ENCODE results near the gene CLCN1. TPM values are rescaled to one million over a fixed set of nuclear protein-coding genes. Genes with fewer than 3 reads are reported as not detected.

The CLCN1 gene
- total RNA-seq, 2 donors from 2014 or later: 0.11 TPM; not detected in 1

GRCh38 chr7:143305423-143306070, 10.4 kb upstream of the CLCN1 start:
- Mint-ChIP-seq H3K4me3 (no peak overlapping the region), H3K9me3 (no peaks in the 10 kb centered on the region), H3K4me1 (peaks cover 43% of the 10 kb centered on the region), H3K27me3 (no peaks in the 10 kb centered on the region), H3K36me3 (ENCODE audit: low read depth) (peaks cover 96% of the 10 kb centered on the region), H3K27ac (peak overlapping the region; percentile 79)
- ATAC-seq (replicated peaks): peak; percentile 66

- Mint-ChIP-seq H3K27ac (peak overlapping the region; percentile 64), H3K36me3 (ENCODE audit: low read depth) (peaks cover 66% of the 10 kb centered on the region), H3K4me1 (peaks cover 43% of the 10 kb centered on the region)
Observed at GRCh38 chr7:143308632-143309031, 7.3 kb upstream of the CLCN1 start.

GRCh38 chr7:143314127-143314526, 1.8 kb upstream of the CLCN1 start:
- Mint-ChIP-seq H3K27me3 (no peaks in the 10 kb centered on the region), H3K36me3 (ENCODE audit: low read depth) (peaks cover 15% of the 10 kb centered on the region), H3K4me3 (no peak overlapping the region), H3K27ac (no peak overlapping the region), H3K9me3 (no peaks in the 10 kb centered on the region), H3K4me1 (peaks cover 10% of the 10 kb centered on the region)
- ATAC-seq (replicated peaks): no peak

More at GRCh38 chr7:143308632-143309031, 7.3 kb upstream of the CLCN1 start:
- no peaks in the 10 kb centered on the region for H3K27me3 Mint-ChIP-seq
- no peaks in the 10 kb centered on the region for H3K9me3 Mint-ChIP-seq
- no peak for ATAC-seq (replicated peaks)
- H3K4me3 Mint-ChIP-seq: no peak overlapping the region

GRCh38 chr7:143316492-143316891, 581 bp downstream of the CLCN1 start:
- Mint-ChIP-seq H3K9me3 (no peaks in the 10 kb centered on the region), H3K4me1 (no peaks in the 10 kb centered on the region), H3K4me3 (no peak overlapping the region), H3K27me3 (no peaks in the 10 kb centered on the region), H3K36me3 (ENCODE audit: low read depth) (no peaks in the 10 kb centered on the region), H3K27ac (no peak overlapping the region)
- no peak for ATAC-seq (replicated peaks)

GRCh38 chr7:143318661-143319060, 2.8 kb downstream of the CLCN1 start:
- Mint-ChIP-seq H3K4me1 (no peaks in the 10 kb centered on the region), H3K4me3 (no peak overlapping the region), H3K9me3 (no peaks in the 10 kb centered on the region), H3K27me3 (no peaks in the 10 kb centered on the region), H3K27ac (no peak overlapping the region), H3K36me3 (ENCODE audit: low read depth) (no peaks in the 10 kb centered on the region)
- no peak for ATAC-seq (replicated peaks)

GRCh38 chr7:143320620-143321019, 4.7 kb downstream of the CLCN1 start:
- no peak overlapping the region for H3K27ac Mint-ChIP-seq
- ATAC-seq (replicated peaks): no peak
- peaks cover 7% of the 10 kb centered on the region for H3K4me1 Mint-ChIP-seq
- H3K27me3 Mint-ChIP-seq: no peaks in the 10 kb centered on the region
- no peaks in the 10 kb centered on the region for H3K36me3 Mint-ChIP-seq (ENCODE audit: low read depth)
- H3K9me3 Mint-ChIP-seq: no peaks in the 10 kb centered on the region
- no peak overlapping the region for H3K4me3 Mint-ChIP-seq

- no peak overlapping the region for H3K4me3 Mint-ChIP-seq
- ATAC-seq (replicated peaks): no peak
- no peak overlapping the region for H3K27ac Mint-ChIP-seq
- peaks cover 7% of the 10 kb centered on the region for H3K4me1 Mint-ChIP-seq
- H3K36me3 Mint-ChIP-seq (ENCODE audit: low read depth): no peaks in the 10 kb centered on the region
- H3K9me3 Mint-ChIP-seq: no peaks in the 10 kb centered on the region
- H3K27me3 Mint-ChIP-seq: no peaks in the 10 kb centered on the region
Observed at GRCh38 chr7:143321242-143321641, 5.3 kb downstream of the CLCN1 start.

- no peak overlapping the region for H3K27ac Mint-ChIP-seq
- peaks cover 7% of the 10 kb centered on the region for H3K4me1 Mint-ChIP-seq
- H3K27me3 Mint-ChIP-seq: no peaks in the 10 kb centered on the region
- H3K4me3 Mint-ChIP-seq: no peak overlapping the region
- H3K36me3 Mint-ChIP-seq (ENCODE audit: low read depth): no peaks in the 10 kb centered on the region
- H3K9me3 Mint-ChIP-seq: no peaks in the 10 kb centered on the region
- no peak for ATAC-seq (replicated peaks)
Observed at GRCh38 chr7:143321734-143322133, 5.8 kb downstream of the CLCN1 start.

GRCh38 chr7:143322760-143323633, 7.1 kb downstream of the CLCN1 start:
- H3K4me1 Mint-ChIP-seq: peaks cover 7% of the 10 kb centered on the region
- no peak for ATAC-seq (replicated peaks)
- no peaks in the 10 kb centered on the region for H3K36me3 Mint-ChIP-seq (ENCODE audit: low read depth)
- H3K27me3 Mint-ChIP-seq: no peaks in the 10 kb centered on the region
- no peaks in the 10 kb centered on the region for H3K9me3 Mint-ChIP-seq
- H3K27ac Mint-ChIP-seq: no peak overlapping the region
- no peak overlapping the region for H3K4me3 Mint-ChIP-seq

GRCh38 chr7:143323653-143324052, 7.7 kb downstream of the CLCN1 start:
- no peaks in the 10 kb centered on the region for H3K9me3 Mint-ChIP-seq
- H3K4me3 Mint-ChIP-seq: no peak overlapping the region
- no peak for ATAC-seq (replicated peaks)
- no peak overlapping the region for H3K27ac Mint-ChIP-seq
- H3K4me1 Mint-ChIP-seq: peaks cover 7% of the 10 kb centered on the region
- no peaks in the 10 kb centered on the region for H3K36me3 Mint-ChIP-seq (ENCODE audit: low read depth)
- no peaks in the 10 kb centered on the region for H3K27me3 Mint-ChIP-seq

- H3K36me3 Mint-ChIP-seq (ENCODE audit: low read depth): no peaks in the 10 kb centered on the region
- no peak overlapping the region for H3K27ac Mint-ChIP-seq
- no peaks in the 10 kb centered on the region for H3K27me3 Mint-ChIP-seq
- ATAC-seq (replicated peaks): peak; percentile 26
- no peak overlapping the region for H3K4me3 Mint-ChIP-seq
- no peaks in the 10 kb centered on the region for H3K9me3 Mint-ChIP-seq
- H3K4me1 Mint-ChIP-seq: peaks cover 7% of the 10 kb centered on the region
Observed at GRCh38 chr7:143325240-143325639, 9.3 kb downstream of the CLCN1 start.

- peaks cover 7% of the 10 kb centered on the region for H3K4me1 Mint-ChIP-seq
- H3K9me3 Mint-ChIP-seq: no peaks in the 10 kb centered on the region
- no peak for ATAC-seq (replicated peaks)
- H3K36me3 Mint-ChIP-seq (ENCODE audit: low read depth): no peaks in the 10 kb centered on the region
- H3K4me3 Mint-ChIP-seq: no peak overlapping the region
- no peak overlapping the region for H3K27ac Mint-ChIP-seq
- no peaks in the 10 kb centered on the region for H3K27me3 Mint-ChIP-seq
Observed at GRCh38 chr7:143327903-143328302, 12.0 kb downstream of the CLCN1 start.

- Mint-ChIP-seq H3K4me1 (peaks cover 7% of the 10 kb centered on the region), H3K27ac (no peak overlapping the region), H3K9me3 (no peaks in the 10 kb centered on the region), H3K36me3 (ENCODE audit: low read depth) (no peaks in the 10 kb centered on the region), H3K4me3 (no peak overlapping the region), H3K27me3 (peaks cover 2% of the 10 kb centered on the region)
- no peak for ATAC-seq (replicated peaks)
Observed at GRCh38 chr7:143329471-143330170, 13.7 kb downstream of the CLCN1 start.

- Mint-ChIP-seq H3K36me3 (ENCODE audit: low read depth) (no peaks in the 10 kb centered on the region), H3K4me3 (no peak overlapping the region), H3K27ac (no peak overlapping the region)
Observed at GRCh38 chr7:143331179-143331801, 15.4 kb downstream of the CLCN1 start.

More at GRCh38 chr7:143331179-143331801, 15.4 kb downstream of the CLCN1 start:
- H3K4me1 Mint-ChIP-seq: no peaks in the 10 kb centered on the region
- H3K27me3 Mint-ChIP-seq: peaks cover 5% of the 10 kb centered on the region
- no peaks in the 10 kb centered on the region for H3K9me3 Mint-ChIP-seq
- no peak for ATAC-seq (replicated peaks)

Measured in activated T-helper 17 cell treated with anti-CD3 and anti-CD28 coated beads, Interleukin-2, amount 50 U/mL, for 72 hours (primary cell).